ACHN (cell line): ENCODE data around the gene SH3TC1.

Experiments
- DNase-seq: peaks from one replicate; pipeline ENCODE4 v3.0.0-alpha.2; 2015
- in situ Hi-C: cut with HindIII; loops from 2 replicates; pipeline ENCODE4 v1.10.0; 2017; ENCODE audit warnings: low sequenced_read_pairs, low pct_ligation_motif_present, low pct_unique_long_range_greater_than_20kb

The SH3TC1 gene

GRCh38 chr4:8192748-8193738 is 6.0 kb upstream of the SH3TC1 start:
- in situ Hi-C loops = no loop called here
- DNase-seq = peak; percentile 57

- no peak for DNase-seq
- in situ Hi-C loops = no loop called here
Measured at GRCh38 chr4:8194306-8195242, 4.5 kb upstream of the SH3TC1 start.

- in situ Hi-C loops = no loop called here
- no peak for DNase-seq
Measured at GRCh38 chr4:8195431-8195830, 3.7 kb upstream of the SH3TC1 start.

GRCh38 chr4:8195841-8196458 is 3.1 kb upstream of the SH3TC1 start:
- in situ Hi-C loops = no loop called here
- no peak for DNase-seq

- in situ Hi-C loops = no loop called here
- DNase-seq = no peak
Measured at GRCh38 chr4:8197521-8197920, 1.6 kb upstream of the SH3TC1 start.

- in situ Hi-C loops = no loop called here
- DNase-seq = no peak
Measured at GRCh38 chr4:8198206-8198905, 734 bp upstream of the SH3TC1 start.

DNA sequence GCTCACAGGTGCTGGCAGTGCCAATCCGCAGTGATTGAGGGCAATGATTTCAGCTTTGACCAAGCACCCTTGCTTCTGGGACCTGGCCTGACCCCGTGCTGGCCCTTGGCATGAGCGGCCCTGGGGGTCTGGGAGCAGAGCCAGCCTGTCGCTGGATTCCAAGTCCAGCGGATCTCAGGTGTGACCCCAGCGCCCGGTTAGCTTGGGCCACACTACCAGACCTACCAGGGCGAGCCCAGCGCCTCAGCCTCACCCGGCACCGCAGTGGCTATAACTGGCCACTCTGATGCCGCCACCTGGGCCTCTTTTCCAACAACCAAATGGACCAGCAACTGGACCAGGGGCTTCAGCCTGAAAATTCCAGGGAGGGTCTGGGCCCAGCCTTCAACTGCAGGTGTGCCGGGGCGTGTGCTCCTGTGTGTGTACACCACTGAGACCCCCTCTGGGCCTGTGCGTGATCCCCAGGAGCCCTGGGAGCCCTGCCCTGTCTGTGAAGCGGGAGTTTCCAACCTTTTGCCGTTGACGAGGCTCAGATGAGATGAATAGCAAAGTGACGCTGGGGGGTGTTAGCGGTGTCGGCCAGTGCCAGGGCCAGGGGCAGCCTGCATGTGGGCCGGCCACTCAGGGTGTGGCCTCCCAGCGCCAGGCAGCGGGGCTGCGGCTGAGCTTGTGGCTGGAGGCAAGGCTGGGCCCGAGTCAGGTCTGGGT is 658 bp downstream of the SH3TC1 start:
- in situ Hi-C loops = no loop called here
- DNase-seq = no peak

DNA sequence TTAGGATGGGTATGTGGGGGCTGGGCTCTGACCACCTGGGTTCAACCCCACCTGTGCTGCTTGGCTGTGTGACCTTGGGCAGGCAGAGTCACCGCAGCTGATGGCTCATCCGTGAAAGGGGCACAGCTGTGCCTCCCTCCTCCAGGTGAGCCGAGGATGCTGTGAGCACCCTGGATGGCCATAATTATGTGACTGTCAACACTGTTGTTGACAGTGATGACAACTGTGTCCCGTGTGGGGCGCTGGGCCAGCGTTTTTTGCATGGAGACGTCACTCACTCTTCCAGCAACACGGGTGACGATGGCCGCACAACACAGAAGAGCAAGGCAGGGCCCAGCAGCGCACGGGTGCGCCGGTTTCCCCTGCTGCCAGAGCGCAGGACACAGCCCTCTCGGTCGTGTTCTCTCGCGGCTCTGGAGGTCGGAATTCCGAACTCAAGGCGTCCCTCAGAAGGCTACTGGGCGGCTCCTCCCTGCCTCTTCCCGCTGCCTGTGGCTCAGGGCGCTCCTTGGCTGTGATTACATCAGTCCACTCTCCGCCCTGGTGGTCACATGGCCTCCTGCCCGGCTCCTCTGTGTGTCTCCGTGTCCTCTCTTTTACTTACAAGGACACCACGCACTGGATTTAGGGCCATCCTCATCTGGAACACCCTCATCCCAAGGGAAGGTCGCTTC is 1.3 kb downstream of the SH3TC1 start:
- in situ Hi-C loops = no loop called here
- DNase-seq = no peak

DNA sequence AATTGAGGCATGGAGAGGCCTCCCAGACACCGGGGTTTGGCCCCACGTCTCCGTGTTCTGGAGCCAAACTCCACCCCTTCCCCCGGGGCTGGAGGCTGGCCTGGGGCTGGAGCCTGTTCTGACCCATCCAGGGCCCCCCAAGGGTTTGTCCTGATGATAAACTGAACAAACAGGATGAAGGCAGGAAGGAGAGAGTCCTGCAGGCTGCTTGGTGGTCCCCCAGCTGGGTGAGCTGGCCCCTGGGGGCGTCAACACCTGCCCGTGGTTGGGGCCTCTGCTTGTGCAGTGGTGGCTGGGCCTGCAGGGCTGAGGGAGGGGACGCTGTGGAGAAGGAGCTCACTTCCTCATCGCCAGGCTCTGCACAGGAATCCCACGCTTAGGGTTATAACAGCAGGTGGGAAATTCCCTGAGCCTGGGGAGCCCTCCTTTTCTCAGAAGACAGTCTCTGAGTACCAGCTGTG is 2.3 kb downstream of the SH3TC1 start:
- DNase-seq = no peak

DNA sequence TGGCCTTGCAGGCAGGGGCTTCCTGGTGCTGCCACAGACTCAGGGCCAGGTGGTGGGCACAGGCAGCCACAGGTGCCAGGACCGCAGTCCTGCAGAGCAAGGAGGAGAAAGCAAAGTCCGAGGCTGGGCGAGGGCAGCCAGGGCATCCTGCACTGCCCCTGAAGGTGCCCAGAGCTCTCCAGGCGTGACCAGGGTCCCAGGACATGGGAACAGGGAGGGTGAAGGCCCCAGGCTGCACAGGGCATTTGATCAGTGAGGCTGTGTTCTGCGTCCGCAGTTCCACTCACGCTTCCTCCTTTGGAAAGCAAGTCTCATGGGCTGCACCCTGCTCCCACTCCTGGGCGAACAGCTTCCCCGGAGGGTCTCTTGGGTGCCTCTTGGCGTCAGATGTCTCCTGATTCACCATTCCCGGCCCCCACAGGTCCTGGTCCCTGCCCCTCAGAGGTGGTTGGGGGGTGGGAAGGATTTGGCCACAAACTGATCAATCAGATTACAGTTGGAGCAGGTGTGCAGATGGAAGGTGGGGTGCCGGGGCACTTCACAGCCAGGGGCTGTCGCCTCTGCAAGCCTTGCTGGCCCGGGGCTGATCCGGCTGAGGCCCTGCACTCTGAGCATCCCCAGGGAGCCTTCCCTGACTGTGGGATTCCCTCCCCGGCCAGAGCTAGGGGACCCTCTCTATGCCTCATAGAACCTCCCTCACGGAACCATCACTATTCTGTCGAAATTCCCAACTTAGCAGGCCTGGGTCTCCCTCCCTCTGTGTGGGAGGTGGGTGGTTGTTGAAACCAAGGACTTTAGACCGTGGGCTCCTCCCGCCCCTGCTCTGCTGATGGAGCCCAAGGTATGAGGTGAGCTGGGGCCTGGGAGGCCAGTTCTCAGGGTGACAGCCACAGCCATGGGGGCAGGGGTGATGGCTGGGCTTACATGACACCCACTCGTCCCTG is 3.3 kb downstream of the SH3TC1 start:
- in situ Hi-C loops = no loop called here

More for the DNA sequence above, 2.3 kb downstream of the SH3TC1 start:
- in situ Hi-C loops = no loop called here

DNA sequence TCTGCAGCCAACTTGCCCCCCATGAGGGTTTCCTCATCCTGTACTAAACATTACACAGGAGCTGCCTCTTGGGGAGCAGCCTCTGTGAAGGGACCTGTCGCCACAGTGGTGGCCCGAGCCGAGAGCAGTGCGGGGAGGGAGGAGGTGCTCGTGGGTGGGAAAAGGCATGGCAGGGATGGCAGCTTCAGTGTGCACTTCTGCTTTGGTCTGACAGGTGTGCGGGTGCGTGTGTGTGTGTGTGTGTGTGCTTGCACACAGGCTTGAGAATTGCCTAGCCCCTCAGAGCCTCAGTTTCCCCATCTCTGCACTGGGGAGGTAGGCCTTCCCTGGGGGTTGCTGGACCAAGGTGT is 3.9 kb downstream of the SH3TC1 start:
- in situ Hi-C loops = no loop called here
- no peak for DNase-seq

More for the DNA sequence above, 3.3 kb downstream of the SH3TC1 start:
- DNase-seq = no peak

DNA sequence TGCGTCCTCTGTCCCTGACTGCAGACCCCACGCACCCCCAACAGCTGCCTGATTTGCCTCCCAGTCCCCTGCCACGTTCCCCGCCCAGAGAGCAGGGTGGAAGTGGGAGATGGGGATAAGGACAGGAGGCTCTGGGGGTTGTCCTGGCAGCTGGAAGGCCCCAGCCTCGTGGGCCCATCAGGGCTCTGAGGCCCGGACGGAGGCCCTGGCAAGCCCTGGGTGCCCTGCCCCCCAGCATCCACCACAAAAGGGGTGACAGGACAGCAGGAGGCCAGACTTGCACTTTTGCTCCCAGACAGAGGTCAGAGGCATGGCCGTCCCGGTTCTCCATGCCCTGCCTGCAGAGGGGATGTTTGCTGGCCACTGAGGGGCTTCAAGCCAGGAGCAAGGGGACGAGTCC is 4.7 kb downstream of the SH3TC1 start:
- no peak for DNase-seq
- in situ Hi-C loops = no loop called here

DNA sequence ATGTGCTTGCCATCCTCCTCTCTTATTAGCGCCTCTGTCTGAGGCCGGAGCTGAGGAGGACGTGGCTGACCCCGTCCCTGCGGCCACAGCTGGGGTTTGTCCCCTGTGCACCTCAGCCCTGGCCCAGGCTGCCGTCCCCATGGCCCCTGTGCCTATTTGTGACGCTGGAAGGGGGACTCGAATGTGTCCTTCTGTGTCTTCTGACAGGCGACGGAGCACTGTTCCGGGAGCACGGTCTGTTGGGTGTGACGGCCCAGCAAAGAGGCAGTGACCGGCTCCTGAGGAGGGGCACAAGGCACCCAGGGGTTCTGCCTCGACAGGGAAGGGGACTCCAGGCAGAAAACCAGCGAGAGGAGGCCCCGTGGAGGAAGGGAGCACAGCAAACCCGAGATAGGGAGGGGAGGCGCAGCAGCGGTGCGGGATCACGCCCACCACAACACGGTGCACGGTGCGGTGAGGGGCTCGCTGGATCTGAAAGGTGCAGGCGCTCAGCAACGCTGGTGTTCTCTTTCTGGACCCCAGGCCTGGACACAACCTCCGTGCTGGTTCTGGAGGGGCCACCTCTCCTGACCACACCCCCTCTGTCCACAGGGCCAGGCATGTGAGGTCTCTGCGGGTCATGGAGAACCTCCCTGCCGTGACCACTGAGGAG is 5.6 kb downstream of the SH3TC1 start:
- no peak for DNase-seq
- in situ Hi-C loops = no loop called here

GRCh38 chr4:8205241-8205707 is 6.2 kb downstream of the SH3TC1 start:
- no peak for DNase-seq
- in situ Hi-C loops = no loop called here

- no peak for DNase-seq
- in situ Hi-C loops = no loop called here
Measured at GRCh38 chr4:8205749-8206611, 6.9 kb downstream of the SH3TC1 start.
